ENCODE data around the gene SERGEF.
"Not testable (repeated sequence)": the region's sequence is repeated elsewhere in the genome, so short reads cannot be mapped to it uniquely, and the experiment has no call there.

SERGEF gene

DNA sequence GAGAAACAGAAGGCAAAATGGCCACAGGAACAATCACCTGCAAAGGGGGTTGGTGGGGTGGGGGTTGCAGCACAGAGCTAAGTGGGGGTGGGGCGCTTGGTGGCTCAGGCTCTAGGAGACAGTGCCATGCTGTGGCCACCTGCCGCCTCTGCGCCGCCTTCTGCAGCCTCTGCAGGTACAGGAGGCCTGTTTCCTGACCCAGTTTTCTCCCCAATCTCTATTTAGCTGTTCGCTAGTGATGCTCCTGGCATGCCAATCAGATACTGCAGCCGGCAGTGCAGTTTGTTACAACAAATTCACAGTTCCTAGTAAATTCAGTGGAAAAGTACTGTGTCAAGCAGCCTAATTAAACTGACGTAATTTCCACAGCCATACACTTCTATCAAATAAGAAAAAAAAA, 106.4 kb downstream of the SERGEF start:
- in situ Hi-C loops (cut with HindIII; ENCODE audit: low pct_unique_long_range_greater_than_20kb, low sequenced_read_pairs), result no loop called here
- DNase-seq (ENCODE audit: low read depth in 1 of 2, low spot score in 1 of 2), result peak in 1 of 2 experiments; percentile 35
- no peak for TF ChIP-seq JUND (IDR thresholded peaks at IDR 0.05; ENCODE audit: low read depth)

DNA sequence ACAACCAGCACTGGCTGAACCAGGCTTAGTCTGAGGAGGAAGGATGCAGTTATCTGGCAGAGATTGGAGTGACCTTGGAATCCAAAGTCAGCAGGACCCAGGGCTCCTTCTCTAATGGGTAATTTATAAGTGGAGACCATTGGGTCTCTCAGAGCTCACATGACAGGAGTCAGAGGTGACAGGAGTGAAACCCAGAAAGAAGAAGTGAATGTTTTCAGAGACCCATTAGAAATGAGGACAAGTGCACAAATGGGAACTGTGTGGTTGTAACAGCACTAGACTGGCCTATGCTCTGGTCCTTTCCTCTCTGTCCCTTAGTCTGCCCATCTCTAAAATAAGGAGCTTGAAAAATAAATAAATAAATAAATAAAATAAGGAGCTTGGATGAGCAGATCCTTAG, 107.4 kb downstream of the SERGEF start:
- no peak for DNase-seq (ENCODE audit: low read depth in 1 of 2, low spot score in 1 of 2)
- in situ Hi-C loops (cut with HindIII; ENCODE audit: low pct_unique_long_range_greater_than_20kb, low sequenced_read_pairs), result no loop called here
- no peak for TF ChIP-seq JUND (IDR thresholded peaks at IDR 0.05; ENCODE audit: low read depth)

DNA sequence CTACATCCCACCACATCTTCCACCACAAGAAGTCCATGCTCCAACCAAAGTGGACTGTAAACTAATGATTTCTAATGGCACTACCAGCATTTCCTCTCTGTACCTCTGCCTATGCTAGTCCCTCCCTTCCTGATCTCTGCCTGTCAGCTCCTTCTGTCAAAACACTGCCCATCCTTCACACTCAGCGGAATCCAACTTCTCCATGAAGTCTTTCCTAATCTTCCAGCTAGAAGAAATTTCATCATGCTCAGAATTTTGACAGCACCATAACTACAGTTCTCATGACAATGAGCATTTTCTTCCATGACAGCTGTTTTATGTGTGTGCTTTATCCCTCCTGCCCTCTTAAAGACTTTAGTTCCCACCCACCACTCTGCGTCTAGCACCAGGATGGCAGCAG, 111.4 kb downstream of the SERGEF start:
- TF ChIP-seq JUND (IDR thresholded peaks at IDR 0.05; ENCODE audit: low read depth), result no peak
- in situ Hi-C loops (cut with HindIII; ENCODE audit: low pct_unique_long_range_greater_than_20kb, low sequenced_read_pairs), result no loop called here
- no peak for DNase-seq (ENCODE audit: low read depth in 1 of 2, low spot score in 1 of 2)

DNA sequence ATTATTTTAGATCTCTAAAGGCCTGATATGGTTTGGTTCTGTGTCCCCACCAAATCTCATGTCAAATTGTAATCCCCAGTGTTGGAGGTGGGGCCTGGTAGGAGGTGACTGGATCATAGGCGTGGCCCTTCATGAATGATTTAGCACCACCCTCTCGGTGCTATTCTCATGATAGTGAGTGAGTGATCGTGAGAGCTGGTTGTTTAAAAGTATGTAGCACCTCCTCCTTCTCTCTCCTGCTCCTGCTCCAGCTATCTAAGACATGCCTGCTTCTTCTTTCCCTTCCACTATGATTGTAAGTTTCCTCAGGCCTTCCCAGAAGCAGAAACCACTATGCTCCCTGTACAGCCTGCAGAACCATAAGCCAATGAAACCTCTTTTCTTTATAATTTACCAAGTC, 114.1 kb downstream of the SERGEF start:
- DNase-seq (ENCODE audit: low read depth in 1 of 2, low spot score in 1 of 2), result no peak
- in situ Hi-C loops (cut with HindIII; ENCODE audit: low pct_unique_long_range_greater_than_20kb, low sequenced_read_pairs), result no loop called here
- no peak for TF ChIP-seq JUND (IDR thresholded peaks at IDR 0.05; ENCODE audit: low read depth)

DNA sequence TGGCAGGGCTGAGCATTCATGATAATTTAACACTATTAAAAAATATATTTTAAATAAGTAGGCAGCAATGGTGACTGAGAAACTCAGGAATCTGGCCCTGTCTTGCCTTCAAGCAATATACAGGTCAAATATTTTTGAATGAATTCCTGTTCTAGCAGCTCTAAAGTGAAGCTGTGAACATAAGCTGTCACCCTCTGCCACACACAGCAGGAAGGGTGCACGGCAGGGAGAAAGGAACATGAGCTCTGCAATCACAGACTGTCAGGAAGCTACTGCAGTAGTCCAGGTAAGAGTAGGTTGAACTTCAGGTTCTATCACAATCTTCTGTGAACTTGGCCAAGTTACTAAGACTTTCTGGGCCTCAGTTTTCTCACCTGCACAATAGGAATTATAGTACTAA, 114.8 kb downstream of the SERGEF start:
- in situ Hi-C loops (cut with HindIII; ENCODE audit: low pct_unique_long_range_greater_than_20kb, low sequenced_read_pairs), result no loop called here
- no peak for TF ChIP-seq JUND (IDR thresholded peaks at IDR 0.05; ENCODE audit: low read depth)
- peak in 1 of 2 experiments; percentile 17 for DNase-seq (ENCODE audit: low read depth in 1 of 2, low spot score in 1 of 2)

DNA sequence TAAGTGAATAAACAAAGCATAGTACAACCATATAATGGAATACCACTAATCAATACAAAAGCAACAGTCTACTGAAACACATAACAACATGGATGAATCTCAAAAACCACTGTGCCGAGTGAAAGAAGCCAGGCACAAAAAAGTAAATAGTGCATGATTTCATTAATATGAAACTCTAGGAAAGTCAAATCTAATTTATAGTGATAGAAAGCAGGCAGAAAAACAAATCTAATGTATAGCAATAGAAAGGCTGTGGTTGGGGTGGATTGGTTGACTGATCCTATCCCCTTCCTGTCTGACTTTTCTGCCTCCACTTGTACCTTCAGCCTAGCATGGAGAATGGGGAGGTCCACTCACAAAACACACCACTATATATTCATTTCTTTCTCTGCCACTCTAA, 115.4 kb downstream of the SERGEF start:
- TF ChIP-seq JUND (IDR thresholded peaks at IDR 0.05; ENCODE audit: low read depth), result no peak
- in situ Hi-C loops (cut with HindIII; ENCODE audit: low pct_unique_long_range_greater_than_20kb, low sequenced_read_pairs), result no loop called here
- DNase-seq (ENCODE audit: low read depth in 1 of 2, low spot score in 1 of 2), result no peak

DNA sequence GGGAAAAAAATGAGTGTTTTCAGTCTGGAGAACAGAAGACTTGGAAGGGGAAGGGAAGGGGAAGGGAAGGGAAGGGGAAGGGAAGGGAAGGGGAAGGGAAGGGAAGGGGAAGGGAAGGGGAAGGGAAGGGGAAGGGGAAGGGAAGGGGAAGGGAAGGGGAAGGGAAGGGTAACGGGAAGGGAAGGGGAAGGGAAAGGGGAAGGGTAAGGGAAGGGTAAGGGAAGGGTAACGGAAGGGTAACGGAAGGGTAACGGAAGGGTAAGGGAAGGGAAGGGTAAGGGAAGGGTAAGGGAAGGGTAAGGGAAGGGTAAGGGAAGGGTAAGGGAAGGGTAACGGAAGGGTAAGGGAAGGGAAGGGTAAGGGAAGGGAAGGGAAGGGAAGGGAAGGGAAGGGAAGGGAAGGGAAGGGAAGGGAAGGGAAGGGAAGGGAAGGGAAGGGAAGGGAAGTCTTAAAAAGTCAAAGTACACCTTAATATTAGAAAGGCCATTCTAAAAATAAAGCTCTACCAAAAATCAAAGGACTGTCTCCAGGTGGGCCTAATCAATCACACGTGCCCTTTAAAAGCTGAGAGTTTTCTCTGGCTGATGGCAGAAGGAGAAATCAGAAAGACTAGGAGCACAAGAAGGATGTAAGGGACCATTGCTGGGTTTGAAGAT, 116.2 kb downstream of the SERGEF start:
- in situ Hi-C loops (cut with HindIII; ENCODE audit: low pct_unique_long_range_greater_than_20kb, low sequenced_read_pairs), result not testable (repeated sequence)

DNA sequence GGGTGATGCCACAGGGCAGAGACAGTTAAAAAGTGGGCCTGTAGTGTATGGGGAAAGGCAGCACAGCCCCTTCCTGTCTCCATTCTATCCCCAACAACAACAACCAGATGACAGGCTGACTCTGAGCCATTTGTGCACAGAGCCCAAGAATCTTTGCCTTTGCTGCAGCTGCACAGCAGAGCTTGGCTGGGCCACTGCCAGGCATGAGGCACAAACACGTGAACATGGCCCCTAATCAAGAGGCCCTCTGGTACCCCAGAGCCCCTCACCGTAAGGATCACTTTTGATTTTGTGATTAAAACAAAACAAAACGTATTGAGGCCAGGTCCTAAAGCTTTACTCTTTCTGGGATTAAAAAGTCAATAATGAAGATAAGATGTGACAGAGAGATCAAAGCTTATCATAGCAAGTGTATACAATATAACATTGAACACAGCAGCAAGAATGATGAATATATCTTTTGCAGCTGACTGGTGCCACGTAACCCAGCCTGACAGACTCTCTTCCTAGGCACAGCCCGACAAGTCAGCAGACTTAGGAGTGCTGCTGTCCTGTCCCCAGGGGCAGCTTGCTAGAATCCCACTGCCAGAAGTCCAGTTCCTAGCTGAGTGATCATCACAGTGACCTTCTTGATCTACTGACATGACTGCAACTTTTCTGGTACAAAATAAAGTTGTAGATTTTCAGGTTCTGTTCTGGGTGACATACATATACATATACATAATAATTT, 117.8 kb downstream of the SERGEF start:
- TF ChIP-seq JUND (IDR thresholded peaks at IDR 0.05; ENCODE audit: low read depth), result no peak
- DNase-seq (ENCODE audit: low read depth in 1 of 2, low spot score in 1 of 2), result no peak
- in situ Hi-C loops (cut with HindIII; ENCODE audit: low pct_unique_long_range_greater_than_20kb, low sequenced_read_pairs), result no loop called here

More for the DNA sequence above, 116.2 kb downstream of the SERGEF start:
- DNase-seq (ENCODE audit: low read depth in 1 of 2, low spot score in 1 of 2), result not testable (repeated sequence)

DNA sequence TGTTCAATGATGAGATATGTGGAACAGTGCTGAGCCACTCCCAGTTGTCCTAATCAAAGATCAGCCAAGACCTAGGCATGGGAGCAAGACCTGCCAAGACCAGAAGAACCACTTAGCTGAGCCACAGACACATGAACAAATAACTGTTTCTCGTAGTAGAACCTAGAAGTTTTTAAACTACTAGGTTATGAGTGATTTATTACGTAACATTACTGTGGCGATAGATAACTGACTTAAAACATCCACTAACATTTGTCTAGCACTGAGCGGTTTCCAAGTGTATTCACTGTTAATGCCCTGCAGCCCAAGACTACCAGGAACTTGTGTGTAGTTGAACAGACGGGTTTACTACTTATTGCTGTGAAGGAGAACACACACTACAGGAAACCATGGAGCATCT, 120.4 kb downstream of the SERGEF start:
- in situ Hi-C loops (cut with HindIII; ENCODE audit: low pct_unique_long_range_greater_than_20kb, low sequenced_read_pairs), result no loop called here
- no peak for TF ChIP-seq JUND (IDR thresholded peaks at IDR 0.05; ENCODE audit: low read depth)
- DNase-seq (ENCODE audit: low read depth in 1 of 2, low spot score in 1 of 2), result peak in 1 of 2 experiments; percentile 2

DNA sequence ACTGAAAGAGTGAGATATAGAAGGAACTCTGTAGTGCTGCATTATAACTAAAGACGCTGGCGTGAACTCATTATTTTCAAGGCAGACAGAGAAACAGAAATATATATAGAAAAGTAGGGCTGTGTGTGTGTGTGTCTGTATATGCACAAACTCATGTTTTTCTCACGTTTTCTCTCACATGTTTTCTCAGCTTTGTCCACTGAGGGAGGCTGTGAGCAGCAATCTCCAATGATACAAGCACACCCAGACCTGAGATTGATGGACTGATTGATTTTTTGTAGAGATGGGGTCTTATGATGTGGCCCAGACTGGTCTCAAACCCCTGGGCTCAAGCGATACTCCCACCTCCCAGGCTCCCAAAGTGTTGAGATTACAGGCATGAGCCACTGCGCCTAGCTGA, 122.5 kb downstream of the SERGEF start:
- no peak for TF ChIP-seq JUND (IDR thresholded peaks at IDR 0.05; ENCODE audit: low read depth)

DNA sequence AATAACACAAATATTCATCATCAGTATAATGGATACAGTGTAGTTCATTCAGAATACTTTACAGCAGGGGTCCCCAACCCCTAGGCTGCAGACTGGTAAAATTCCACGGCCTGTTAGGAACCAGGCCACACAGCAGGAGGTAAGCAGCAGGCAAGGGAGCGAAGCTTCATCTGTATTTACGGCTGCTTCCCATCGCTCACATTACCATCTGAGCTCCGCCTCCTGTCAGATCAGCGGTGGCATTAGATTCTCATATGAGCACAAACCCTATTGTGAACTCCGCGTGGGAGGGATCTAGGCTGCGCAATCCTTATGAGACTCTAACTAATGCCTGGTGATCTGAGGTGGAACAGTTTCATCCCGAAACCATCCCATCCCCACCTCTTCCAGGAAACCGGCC, 125.1 kb downstream of the SERGEF start:
- no peak for TF ChIP-seq JUND (IDR thresholded peaks at IDR 0.05; ENCODE audit: low read depth)
- in situ Hi-C loops (cut with HindIII; ENCODE audit: low pct_unique_long_range_greater_than_20kb, low sequenced_read_pairs), result no loop called here
- DNase-seq (ENCODE audit: low read depth in 1 of 2, low spot score in 1 of 2), result no peak

More for the DNA sequence above, 122.5 kb downstream of the SERGEF start:
- DNase-seq (ENCODE audit: low read depth in 1 of 2, low spot score in 1 of 2), result no peak
- in situ Hi-C loops (cut with HindIII; ENCODE audit: low pct_unique_long_range_greater_than_20kb, low sequenced_read_pairs), result no loop called here

DNA sequence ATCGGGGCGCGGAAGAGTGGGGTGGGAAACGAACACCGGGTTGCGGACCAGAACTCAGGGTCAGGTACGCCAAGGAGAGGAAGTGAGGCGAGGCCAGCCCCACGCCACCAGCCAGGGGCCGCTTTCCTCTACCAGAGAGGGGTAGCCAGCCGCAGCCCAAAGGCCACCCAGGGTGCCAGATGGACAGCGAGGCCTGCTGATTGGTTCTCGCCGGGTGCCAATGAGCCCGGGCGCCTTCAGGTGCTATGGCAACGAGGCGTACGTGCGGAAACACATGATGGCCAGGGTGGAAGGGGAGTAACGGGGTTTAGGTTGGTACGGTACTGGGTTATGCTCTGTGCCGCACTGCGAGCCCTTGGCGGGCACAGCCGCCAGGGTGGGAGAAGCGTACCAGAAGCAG, 128.9 kb downstream of the SERGEF start:
- no peak for TF ChIP-seq JUND (IDR thresholded peaks at IDR 0.05; ENCODE audit: low read depth)
- in situ Hi-C loops (cut with HindIII; ENCODE audit: low pct_unique_long_range_greater_than_20kb, low sequenced_read_pairs), result no loop called here
- DNase-seq (ENCODE audit: low read depth in 1 of 2, low spot score in 1 of 2), result no peak

DNA sequence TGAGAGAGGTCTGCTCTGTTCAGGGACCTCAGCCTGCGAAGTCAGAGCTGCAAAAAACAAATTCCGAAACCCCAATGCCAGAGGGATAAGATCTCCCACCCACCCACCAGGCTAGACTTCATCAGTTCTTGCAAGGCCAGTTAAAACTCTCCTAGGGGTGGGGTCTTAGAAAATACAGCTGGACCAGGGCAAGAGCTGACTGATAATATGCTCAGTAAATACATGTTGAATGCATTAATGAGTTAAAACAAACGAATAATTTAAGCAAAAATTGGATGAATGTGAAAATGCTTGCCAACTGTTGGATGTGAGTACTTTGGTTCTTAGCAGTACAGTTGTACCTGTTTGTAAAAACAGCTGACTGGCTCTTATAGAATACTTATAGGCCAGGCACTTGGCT, 129.8 kb downstream of the SERGEF start:
- in situ Hi-C loops (cut with HindIII; ENCODE audit: low pct_unique_long_range_greater_than_20kb, low sequenced_read_pairs), result no loop called here
- no peak for TF ChIP-seq JUND (IDR thresholded peaks at IDR 0.05; ENCODE audit: low read depth)

More for the DNA sequence above, 129.8 kb downstream of the SERGEF start:
- no peak for DNase-seq (ENCODE audit: low read depth in 1 of 2, low spot score in 1 of 2)
